Osteocyte (in vitro differentiated cells): Measurements from ENCODE around the gene SAMSN1. TPM values are rescaled to one million over a fixed set of nuclear protein-coding genes. Genes with fewer than 3 reads are reported as not detected.

Experiments
- DNase-seq: peaks from one replicate; pipeline ENCODE4 v3.0.0; 2021; ENCODE audit warnings: mixed read lengths; ENCODE audit not compliant: unreplicated experiment; ENCODE audit errors: extremely low spot score
- H3K27ac Mint-ChIP-seq: one replicate; pipeline ENCODE4 v1.8.0; 2021; ENCODE audit warnings: mild to moderate bottlenecking, mixed read lengths; ENCODE audit not compliant: unreplicated experiment
- H3K27me3 Mint-ChIP-seq: one replicate; pipeline ENCODE4 v1.8.0; 2021; ENCODE audit warnings: mixed read lengths; ENCODE audit not compliant: unreplicated experiment
- H3K36me3 Mint-ChIP-seq: one replicate; pipeline ENCODE4 v1.8.0; 2021; ENCODE audit warnings: mixed read lengths; ENCODE audit not compliant: unreplicated experiment
- H3K4me1 Mint-ChIP-seq: one replicate; pipeline ENCODE4 v1.8.0; 2021; ENCODE audit warnings: mixed read lengths; ENCODE audit not compliant: unreplicated experiment
- H3K4me3 Mint-ChIP-seq: one replicate; pipeline ENCODE4 v1.8.0; 2021; ENCODE audit warnings: mild to moderate bottlenecking, moderate library complexity, mixed read lengths; ENCODE audit not compliant: unreplicated experiment
- H3K9me3 Mint-ChIP-seq: one replicate; pipeline ENCODE4 v1.8.0; 2021; ENCODE audit warnings: mixed read lengths; ENCODE audit not compliant: unreplicated experiment
- total RNA-seq: library from RNA; stranded (reverse); gene quantifications from 2 replicates; pipeline ENCODE4 v1.2.1, GENCODE V29; 2021
- TF ChIP-seq, protein P1 (sequence below): fragments of 200-600 bp; sonication (generic); IDR thresholded peaks from 2 replicates; pipeline ENCODE4 v1.5.0; 2021; ENCODE audit warnings: antibody characterized with exemption, mild to moderate bottlenecking, moderate library complexity

Gene SAMSN1
- total RNA-seq, 1 donor from 2014 or later = not detected

DNA sequence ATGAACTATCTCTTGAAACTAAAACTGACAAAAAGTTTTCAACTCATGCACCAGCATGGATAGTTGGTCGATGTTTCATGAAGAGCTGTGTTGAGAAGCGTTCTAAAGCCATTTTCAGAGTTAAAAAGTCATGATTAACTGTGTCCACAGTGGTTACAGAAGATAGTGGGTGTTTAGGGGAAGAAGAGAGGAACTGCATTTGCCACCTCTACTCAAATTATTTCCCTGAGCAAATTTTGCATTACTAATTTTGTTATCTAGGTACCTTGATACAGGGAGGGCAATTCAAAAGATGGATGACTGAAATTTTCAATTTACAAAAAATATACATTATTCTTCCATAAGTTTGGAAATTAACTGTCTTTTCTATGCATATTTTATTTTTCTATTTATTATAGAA is 15.5 kb downstream of the SAMSN1 start:
- H3K4me3 Mint-ChIP-seq = no peak overlapping the region
- no peaks in the 10 kb centered on the region for H3K4me1 Mint-ChIP-seq
- H3K36me3 Mint-ChIP-seq = no peaks in the 10 kb centered on the region
- H3K27me3 Mint-ChIP-seq = no peaks in the 10 kb centered on the region
- DNase-seq = no peak
- TF ChIP-seq, protein P1, sequence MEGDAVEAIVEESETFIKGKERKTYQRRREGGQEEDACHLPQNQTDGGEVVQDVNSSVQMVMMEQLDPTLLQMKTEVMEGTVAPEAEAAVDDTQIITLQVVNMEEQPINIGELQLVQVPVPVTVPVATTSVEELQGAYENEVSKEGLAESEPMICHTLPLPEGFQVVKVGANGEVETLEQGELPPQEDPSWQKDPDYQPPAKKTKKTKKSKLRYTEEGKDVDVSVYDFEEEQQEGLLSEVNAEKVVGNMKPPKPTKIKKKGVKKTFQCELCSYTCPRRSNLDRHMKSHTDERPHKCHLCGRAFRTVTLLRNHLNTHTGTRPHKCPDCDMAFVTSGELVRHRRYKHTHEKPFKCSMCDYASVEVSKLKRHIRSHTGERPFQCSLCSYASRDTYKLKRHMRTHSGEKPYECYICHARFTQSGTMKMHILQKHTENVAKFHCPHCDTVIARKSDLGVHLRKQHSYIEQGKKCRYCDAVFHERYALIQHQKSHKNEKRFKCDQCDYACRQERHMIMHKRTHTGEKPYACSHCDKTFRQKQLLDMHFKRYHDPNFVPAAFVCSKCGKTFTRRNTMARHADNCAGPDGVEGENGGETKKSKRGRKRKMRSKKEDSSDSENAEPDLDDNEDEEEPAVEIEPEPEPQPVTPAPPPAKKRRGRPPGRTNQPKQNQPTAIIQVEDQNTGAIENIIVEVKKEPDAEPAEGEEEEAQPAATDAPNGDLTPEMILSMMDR = no peak
- peaks cover 22% of the 10 kb centered on the region for H3K9me3 Mint-ChIP-seq
- no peak overlapping the region for H3K27ac Mint-ChIP-seq

DNA sequence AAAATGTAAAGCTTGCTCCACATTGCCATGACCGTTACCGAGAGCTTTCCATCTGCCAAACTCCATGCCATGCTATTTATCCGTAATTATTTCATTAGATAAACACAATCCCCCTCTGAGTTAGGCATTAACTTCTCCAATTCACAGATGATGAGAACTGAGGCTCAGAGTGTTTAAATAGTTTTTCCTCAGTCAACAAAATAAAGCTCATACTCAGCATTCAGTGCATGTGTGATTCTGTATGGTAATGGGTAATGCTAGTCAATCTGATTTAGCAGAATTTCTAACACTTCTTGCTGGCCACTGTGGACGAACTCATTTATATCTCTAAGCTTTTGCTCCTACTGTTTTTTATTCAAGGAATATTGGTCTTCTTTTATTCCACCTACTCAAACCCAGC is 17.3 kb downstream of the SAMSN1 start:
- Mint-ChIP-seq H3K27ac (no peak overlapping the region), H3K9me3 (peaks cover 8% of the 10 kb centered on the region), H3K36me3 (no peaks in the 10 kb centered on the region), H3K27me3 (no peaks in the 10 kb centered on the region), H3K4me3 (no peak overlapping the region), H3K4me1 (no peaks in the 10 kb centered on the region)
- TF ChIP-seq, protein P1 = no peak
- DNase-seq = no peak

DNA sequence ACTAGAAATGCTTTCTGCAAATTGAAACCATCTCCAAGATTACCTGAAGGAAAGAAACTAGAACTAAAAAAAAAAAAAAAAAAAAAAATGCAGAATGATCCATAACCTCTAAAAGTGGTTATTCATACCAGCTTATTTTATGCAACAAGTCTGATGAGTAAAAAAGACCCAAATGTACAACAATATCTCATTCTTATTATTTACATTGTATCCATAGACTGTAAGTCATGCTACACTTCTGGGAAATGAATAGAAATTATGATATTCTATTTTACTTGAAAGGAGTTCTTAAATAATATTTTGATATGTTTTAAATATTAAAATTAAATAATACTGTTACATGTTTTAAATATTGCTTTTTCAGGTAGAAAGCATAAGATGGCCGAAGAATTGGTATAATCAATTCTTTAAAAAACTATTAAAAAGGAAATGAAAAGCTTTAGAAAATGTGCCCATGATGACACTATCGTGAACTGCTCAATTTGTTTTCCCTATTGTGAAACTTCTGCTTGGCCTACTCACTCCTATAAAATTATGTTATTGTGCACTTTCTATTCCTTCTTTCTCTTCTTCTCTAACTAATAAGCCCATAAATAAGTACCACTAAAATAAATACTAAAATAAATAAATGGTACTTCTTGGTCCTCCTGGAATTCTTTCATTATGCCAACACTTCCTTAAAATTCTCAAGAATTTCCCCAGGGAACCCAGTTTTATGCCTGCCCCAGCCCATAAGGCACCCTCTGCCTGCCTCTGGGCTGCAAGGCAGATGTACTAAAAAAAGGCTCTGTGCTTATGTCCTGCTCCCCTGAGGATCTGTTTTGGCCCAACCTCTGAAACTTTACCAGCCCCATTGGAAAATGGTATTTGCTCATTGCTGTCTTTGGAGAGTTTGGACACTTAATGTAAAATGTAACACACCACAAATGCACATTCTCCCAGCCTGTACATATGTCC is 18.1 kb downstream of the SAMSN1 start:
- TF ChIP-seq, protein P1 = no peak
- Mint-ChIP-seq H3K27me3 (no peaks in the 10 kb centered on the region), H3K36me3 (no peaks in the 10 kb centered on the region), H3K4me1 (no peaks in the 10 kb centered on the region), H3K4me3 (no peak overlapping the region), H3K9me3 (peaks cover 10% of the 10 kb centered on the region), H3K27ac (no peak overlapping the region)
- DNase-seq = no peak

DNA sequence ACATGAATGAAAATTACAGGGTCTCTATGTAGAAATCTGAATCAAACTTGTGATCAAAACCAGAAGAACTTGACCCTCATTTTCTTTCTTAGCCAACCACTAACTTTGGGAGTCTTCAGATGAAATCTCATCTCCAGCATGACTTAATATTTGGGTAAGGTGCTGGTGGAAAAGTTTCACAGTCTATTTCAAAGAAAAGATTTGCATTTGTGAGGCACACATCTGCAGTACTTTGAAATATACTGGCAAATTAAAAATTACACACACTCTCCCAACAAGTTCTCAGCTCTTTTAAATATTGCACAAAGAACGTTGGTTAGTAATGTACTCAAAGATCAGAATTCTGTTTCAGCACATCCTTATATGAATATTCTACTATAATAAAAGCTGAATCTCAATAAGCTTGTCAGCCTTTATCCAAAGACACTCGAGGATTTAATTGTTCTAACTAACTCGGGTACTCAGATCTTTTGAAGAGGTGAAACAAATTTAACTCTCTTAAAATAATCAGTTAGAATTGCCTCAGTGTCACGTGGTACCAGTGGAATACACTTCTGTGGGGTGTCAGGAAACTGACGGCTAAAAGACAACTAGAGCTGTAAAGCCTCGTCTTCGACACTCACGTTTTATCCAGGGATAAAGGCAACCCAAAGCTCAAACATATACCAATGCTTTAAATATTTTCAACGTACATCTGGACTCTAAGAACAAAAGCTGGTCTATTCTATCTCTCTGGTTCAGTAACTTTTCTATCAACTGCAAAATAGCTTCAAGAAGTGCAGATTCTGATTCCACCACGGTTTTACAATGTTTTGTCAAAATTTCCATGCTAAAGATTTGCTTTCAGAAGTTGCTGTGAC is 19.0 kb downstream of the SAMSN1 start:
- DNase-seq = no peak
- TF ChIP-seq, protein P1 = no peak
- Mint-ChIP-seq H3K4me1 (no peaks in the 10 kb centered on the region), H3K27me3 (no peaks in the 10 kb centered on the region), H3K36me3 (no peaks in the 10 kb centered on the region), H3K4me3 (no peak overlapping the region), H3K9me3 (peaks cover 10% of the 10 kb centered on the region), H3K27ac (no peak overlapping the region)

DNA sequence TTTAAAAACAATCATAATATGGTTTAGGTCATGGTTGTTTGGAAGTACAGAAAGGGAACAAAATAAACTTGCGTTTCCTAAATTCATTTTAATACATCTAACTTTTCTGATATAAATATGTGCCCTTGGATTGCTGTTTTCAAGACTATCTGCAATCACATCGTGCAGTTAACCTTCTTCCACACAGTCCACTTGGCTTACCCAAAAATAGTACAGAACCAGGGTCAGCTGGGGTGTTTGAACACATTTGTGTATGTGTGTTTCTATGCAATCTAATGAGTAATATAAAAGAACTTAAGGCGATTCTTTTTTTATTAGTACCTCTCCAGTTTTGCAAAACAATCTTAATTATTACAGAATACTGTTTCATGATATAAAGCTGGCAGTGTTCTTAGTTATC is 19.9 kb downstream of the SAMSN1 start:
- Mint-ChIP-seq H3K27ac (no peak overlapping the region), H3K36me3 (no peaks in the 10 kb centered on the region), H3K4me1 (no peaks in the 10 kb centered on the region), H3K9me3 (peaks cover 10% of the 10 kb centered on the region), H3K27me3 (no peaks in the 10 kb centered on the region), H3K4me3 (no peak overlapping the region)
- TF ChIP-seq, protein P1 = no peak
- no peak for DNase-seq
